Keratinocyte (primary cell): ENCODE measurements around the gene PRKN. TPM values are rescaled to one million over a fixed set of nuclear protein-coding genes. Genes with fewer than 3 reads are reported as not detected.

ENCODE experiments used
- DNase-seq: peaks from one replicate; pipeline ENCODE4 v3.0.0-alpha.2; 2011; ENCODE audit warnings: low read depth, missing footprints, low spot score
- FAIRE-seq: peaks from 2 replicates; lab custom pipeline; 2011; peaks lifted over from hg19 to GRCh38; lab: Jason Lieb, UNC
- H2AFZ ChIP-seq: 2 replicates; pipeline ENCODE4 v1.6.0; 2012; ENCODE audit warnings: low read length, control low read depth, inconsistent platforms; ENCODE audit not compliant: control insufficient read depth
- H3K27ac ChIP-seq: 2 replicates; pipeline ENCODE4 v1.5.1; 2011; ENCODE audit warnings: low read length; ENCODE audit not compliant: control insufficient read depth, insufficient read depth
- H3K27me3 ChIP-seq: 3 replicates; pipeline ENCODE4 v1.6.0; 2011; ENCODE audit warnings: low read length; ENCODE audit not compliant: control insufficient read depth, insufficient read depth; ENCODE audit errors: extremely low read depth
- H3K36me3 ChIP-seq, 2 experiments: 2 replicates in 1 of 2; 3 replicates in 1 of 2; pipeline ENCODE4 v1.5.1; 2011; ENCODE audit warnings: low read length in 2 of 2, mild to moderate bottlenecking in 1 of 2; ENCODE audit not compliant: control insufficient read depth in 2 of 2, insufficient read depth in 2 of 2; ENCODE audit errors: extremely low read depth in 1 of 2
- H3K4me1 ChIP-seq: 3 replicates; pipeline ENCODE4 v1.5.1; 2011; ENCODE audit warnings: low read length; ENCODE audit not compliant: control insufficient read depth, insufficient read depth; ENCODE audit errors: extremely low read depth
- H3K4me2 ChIP-seq: 3 replicates; pipeline ENCODE4 v1.6.0; 2011; ENCODE audit warnings: low read depth, low read length; ENCODE audit not compliant: control insufficient read depth, insufficient read depth; ENCODE audit errors: extremely low read depth
- H3K4me3 ChIP-seq, 3 experiments: fragments of 200-600 bp in 1 of 3; sonication (generic) in 1 of 3; 2 replicates in 2 of 3; 3 replicates in 1 of 3; pipeline ENCODE4 v1.5.1; 2011 to 2016; ENCODE audit warnings: low read length in 3 of 3, mild to moderate bottlenecking in 3 of 3, control low read depth in 2 of 3, inconsistent platforms in 1 of 3, low read depth in 1 of 3, mixed read lengths in 1 of 3, mixed run types in 1 of 3, moderate library complexity in 1 of 3; ENCODE audit not compliant: control insufficient read depth in 2 of 3, insufficient read depth in 2 of 3; ENCODE audit errors: extremely low read depth in 1 of 3
- H3K79me2 ChIP-seq: 2 replicates; pipeline ENCODE4 v1.6.0; 2012; ENCODE audit warnings: low read length; ENCODE audit not compliant: control insufficient read depth, insufficient read depth
- H3K9ac ChIP-seq: 3 replicates; pipeline ENCODE4 v1.6.0; 2011; ENCODE audit warnings: low read length; ENCODE audit not compliant: control insufficient read depth, insufficient read depth; ENCODE audit errors: extremely low read depth
- H3K9me1 ChIP-seq: 3 replicates; pipeline ENCODE4 v1.6.0; 2011; ENCODE audit warnings: low read length; ENCODE audit not compliant: control insufficient read depth, insufficient read depth; ENCODE audit errors: extremely low read depth
- H3K9me3 ChIP-seq: 2 replicates; pipeline ENCODE4 v1.5.1; 2012; ENCODE audit warnings: low read depth, low read length; ENCODE audit not compliant: control insufficient read depth
- H4K20me1 ChIP-seq: 3 replicates; pipeline ENCODE4 v1.6.0; 2011; ENCODE audit warnings: low read length; ENCODE audit not compliant: control insufficient read depth, insufficient read depth; ENCODE audit errors: extremely low read depth
- CTCF ChIP-seq, 3 experiments: IDR thresholded peaks in 1 of 3; conservative IDR thresholded peaks in 1 of 3; optimal IDR thresholded peaks in 1 of 3; 2 replicates in 2 of 3; 3 replicates in 1 of 3; pipeline versions ENCODE3 to v1.5.1; 2011; ENCODE audit warnings: low read length in 3 of 3, mild to moderate bottlenecking in 3 of 3, moderate library complexity in 2 of 3, control low read depth in 1 of 3, inconsistent platforms in 1 of 3; ENCODE audit not compliant: insufficient read depth in 2 of 3; ENCODE audit errors: extremely low read depth in 1 of 3
- EZH2 ChIP-seq: IDR thresholded peaks from one replicate; pipeline ENCODE4 v1.6.1; 2012; ENCODE audit warnings: inconsistent platforms, mild to moderate bottlenecking, low read length, moderate library complexity
- dilution Hi-C: fragments of 300-500 bp; cut with MboI; formaldehyde crosslinking; loops from one replicate; pipeline ENCODE4 v1.7.0; 2020; ENCODE audit warnings: low sequenced_read_pairs; ENCODE audit not compliant: extremely low pct_ligation_motif_present
- polyA plus RNA-seq, 5 experiments: library from polyadenylated mRNA; depleted of rRNA in 3 of 5; stranded (reverse) in 3 of 5; stranded (forward) in 1 of 5; unstranded in 1 of 5; fragments of >200 nt; gene quantifications; 1 replicate in 1 of 5; 2 replicates in 3 of 5; 3 replicates in 1 of 5; pipeline versions ENCODE4 v1.2.1 to v1.2.3, GENCODE V29; 2011 to 2012; ENCODE audit warnings: missing spikeins in 2 of 5, low read depth in 1 of 5, low replicate concordance in 1 of 5

PRKN gene
- polyA plus RNA-seq, 1 donor (not counting 4 experiments of a cell fraction or from before 2014, with no cell fraction given), result 0.67 TPM

GRCh38 chr6:162150295-162150694 is 577.3 kb downstream of the PRKN start:
- H2AFZ ChIP-seq, result no peak overlapping the region
- dilution Hi-C loops, result no loop called here
- no peaks in the 10 kb centered on the region for H3K9me1 ChIP-seq
- no peak overlapping the region for H3K9ac ChIP-seq
- H3K79me2 ChIP-seq, result no peaks in the 10 kb centered on the region
- H3K36me3 ChIP-seq, result no peaks in the 10 kb centered on the region
- H3K27me3 ChIP-seq, result no peaks in the 10 kb centered on the region
- FAIRE-seq (no peak), DNase-seq (no peak)
- H3K4me3 ChIP-seq, result no peak overlapping the region
- H3K4me1 ChIP-seq, result no peaks in the 10 kb centered on the region
- H4K20me1 ChIP-seq, result no peaks in the 10 kb centered on the region
- H3K9me3 ChIP-seq, result no peaks in the 10 kb centered on the region
- TF ChIP-seq CTCF (optimal IDR thresholded peaks at IDR 0.05 in 1 of 3, IDR thresholded peaks at IDR 0.05 in 1 of 3, conservative IDR thresholded peaks at IDR 0.05 in 1 of 3; ENCODE audit: extremely low read depth in 1 of 3, insufficient read depth in 2 of 3, low read length in 3 of 3) (no peak), EZH2 (no peak)
- H3K27ac ChIP-seq, result no peak overlapping the region
- no peak overlapping the region for H3K4me2 ChIP-seq

GRCh38 chr6:162149786-162150185 is 577.8 kb downstream of the PRKN start:
- dilution Hi-C loops, result no loop called here

More at GRCh38 chr6:162149786-162150185, 577.8 kb downstream of the PRKN start:
- H3K79me2 ChIP-seq, result no peaks in the 10 kb centered on the region
- DNase-seq (no peak), FAIRE-seq (no peak)
- no peak for TF ChIP-seq EZH2
- no peak for TF ChIP-seq CTCF (optimal IDR thresholded peaks at IDR 0.05 in 1 of 3, IDR thresholded peaks at IDR 0.05 in 1 of 3, conservative IDR thresholded peaks at IDR 0.05 in 1 of 3; ENCODE audit: extremely low read depth in 1 of 3, insufficient read depth in 2 of 3, low read length in 3 of 3)
- H3K9me1 ChIP-seq, result no peaks in the 10 kb centered on the region
- H3K9me3 ChIP-seq, result no peaks in the 10 kb centered on the region
- H2AFZ ChIP-seq, result no peak overlapping the region
- no peak overlapping the region for H3K27ac ChIP-seq
- H3K4me3 ChIP-seq, result no peak overlapping the region
- no peak overlapping the region for H3K9ac ChIP-seq
- H4K20me1 ChIP-seq, result no peaks in the 10 kb centered on the region
- H3K4me2 ChIP-seq, result no peak overlapping the region
- H3K4me1 ChIP-seq, result no peaks in the 10 kb centered on the region
- no peaks in the 10 kb centered on the region for H3K27me3 ChIP-seq
- no peaks in the 10 kb centered on the region for H3K36me3 ChIP-seq
